Left ventricle myocardium inferior (tissue), 1 donor: ENCODE measurements around the gene PDGFB. TPM values are rescaled to one million over a fixed set of nuclear protein-coding genes. Genes with fewer than 3 reads are reported as not detected.

Experiments used
- DNase-seq: peaks from one replicate; pipeline ENCODE4 v3.0.0-alpha.2; 2020
- H3K27ac ChIP-seq: fragments of 200-600 bp; replicated peaks from 2 replicates; pipeline ENCODE4 v1.8.0; 2021
- H3K27me3 ChIP-seq: fragments of 200-600 bp; 2 replicates; pipeline ENCODE4 v1.8.0; 2021; ENCODE audit warnings: low read depth
- H3K36me3 ChIP-seq: fragments of 200-600 bp; 2 replicates; pipeline ENCODE4 v1.8.0; 2021
- H3K4me1 ChIP-seq: fragments of 200-600 bp; 2 replicates; pipeline ENCODE4 v1.8.0; 2021
- H3K4me3 ChIP-seq: fragments of 200-600 bp; 2 replicates; pipeline ENCODE4 v1.8.0; 2021; ENCODE audit warnings: mild to moderate bottlenecking, moderate library complexity
- H3K9me3 ChIP-seq: fragments of 200-600 bp; replicated peaks from 2 replicates; pipeline ENCODE4 v1.8.0; 2021
- intact Hi-C: fragments of 100-400 bp; cut with micrococcal nuclease; formaldehyde crosslinking; loops from one replicate; pipeline ENCODE4 v1.11.0; 2022
- total RNA-seq: library from RNA; stranded (reverse); fragmentation: NEBNext Ultra II Directional; extraction: Animal tissue kit (Norgen Biotek cat#: 25700); gene quantifications from one replicate; pipeline ENCODE4 v1.2.1, GENCODE V29; 2021
- TF ChIP-seq, protein P1 (sequence below): fragments of 200-600 bp; IDR thresholded peaks from 2 replicates; pipeline ENCODE4 v1.8.0; 2021; ENCODE audit warnings: antibody characterized with exemption, mild to moderate bottlenecking, borderline replicate concordance
- donor health status: DM: no; HTN: yes; CAD: no; lungs with severe emphysema.

PDGFB gene
- total RNA-seq, 1 donor from 2014 or later: 17.2 TPM

DNA sequence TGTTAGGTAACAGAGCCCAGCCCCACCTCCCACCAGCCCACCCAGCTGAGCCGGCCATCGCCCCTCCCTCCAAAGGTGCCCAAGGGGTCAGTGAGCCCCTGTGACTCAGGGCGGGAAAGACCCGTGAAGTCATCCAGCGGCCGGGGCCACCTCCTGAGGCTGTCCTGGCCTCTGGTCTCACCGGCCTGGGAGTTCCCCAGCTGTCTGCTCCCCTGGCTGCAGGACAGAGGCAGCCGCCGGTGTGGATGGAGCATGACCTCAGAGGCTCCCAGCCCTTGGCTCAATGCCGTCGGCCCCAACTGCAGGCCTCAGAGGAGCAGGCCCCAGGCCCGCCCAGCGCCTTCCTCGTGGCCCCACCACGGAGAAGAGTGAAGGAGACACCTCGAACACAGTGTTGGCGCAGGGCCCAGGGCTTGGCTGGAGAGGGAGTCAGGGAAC lies 46.0 kb upstream of the PDGFB start:
- intact Hi-C loops: no loop called here
- Histone ChIP-seq H3K9me3 (no peaks in the 10 kb centered on the region), H3K27ac (peak overlapping the region; percentile 90), H3K4me1 (peaks cover 28% of the 10 kb centered on the region), H3K27me3 (no peaks in the 10 kb centered on the region), H3K4me3 (no peak overlapping the region), H3K36me3 (no peaks in the 10 kb centered on the region)
- DNase-seq: peak; percentile 86
- TF ChIP-seq, protein P1, sequence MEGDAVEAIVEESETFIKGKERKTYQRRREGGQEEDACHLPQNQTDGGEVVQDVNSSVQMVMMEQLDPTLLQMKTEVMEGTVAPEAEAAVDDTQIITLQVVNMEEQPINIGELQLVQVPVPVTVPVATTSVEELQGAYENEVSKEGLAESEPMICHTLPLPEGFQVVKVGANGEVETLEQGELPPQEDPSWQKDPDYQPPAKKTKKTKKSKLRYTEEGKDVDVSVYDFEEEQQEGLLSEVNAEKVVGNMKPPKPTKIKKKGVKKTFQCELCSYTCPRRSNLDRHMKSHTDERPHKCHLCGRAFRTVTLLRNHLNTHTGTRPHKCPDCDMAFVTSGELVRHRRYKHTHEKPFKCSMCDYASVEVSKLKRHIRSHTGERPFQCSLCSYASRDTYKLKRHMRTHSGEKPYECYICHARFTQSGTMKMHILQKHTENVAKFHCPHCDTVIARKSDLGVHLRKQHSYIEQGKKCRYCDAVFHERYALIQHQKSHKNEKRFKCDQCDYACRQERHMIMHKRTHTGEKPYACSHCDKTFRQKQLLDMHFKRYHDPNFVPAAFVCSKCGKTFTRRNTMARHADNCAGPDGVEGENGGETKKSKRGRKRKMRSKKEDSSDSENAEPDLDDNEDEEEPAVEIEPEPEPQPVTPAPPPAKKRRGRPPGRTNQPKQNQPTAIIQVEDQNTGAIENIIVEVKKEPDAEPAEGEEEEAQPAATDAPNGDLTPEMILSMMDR: peak; percentile 46

DNA sequence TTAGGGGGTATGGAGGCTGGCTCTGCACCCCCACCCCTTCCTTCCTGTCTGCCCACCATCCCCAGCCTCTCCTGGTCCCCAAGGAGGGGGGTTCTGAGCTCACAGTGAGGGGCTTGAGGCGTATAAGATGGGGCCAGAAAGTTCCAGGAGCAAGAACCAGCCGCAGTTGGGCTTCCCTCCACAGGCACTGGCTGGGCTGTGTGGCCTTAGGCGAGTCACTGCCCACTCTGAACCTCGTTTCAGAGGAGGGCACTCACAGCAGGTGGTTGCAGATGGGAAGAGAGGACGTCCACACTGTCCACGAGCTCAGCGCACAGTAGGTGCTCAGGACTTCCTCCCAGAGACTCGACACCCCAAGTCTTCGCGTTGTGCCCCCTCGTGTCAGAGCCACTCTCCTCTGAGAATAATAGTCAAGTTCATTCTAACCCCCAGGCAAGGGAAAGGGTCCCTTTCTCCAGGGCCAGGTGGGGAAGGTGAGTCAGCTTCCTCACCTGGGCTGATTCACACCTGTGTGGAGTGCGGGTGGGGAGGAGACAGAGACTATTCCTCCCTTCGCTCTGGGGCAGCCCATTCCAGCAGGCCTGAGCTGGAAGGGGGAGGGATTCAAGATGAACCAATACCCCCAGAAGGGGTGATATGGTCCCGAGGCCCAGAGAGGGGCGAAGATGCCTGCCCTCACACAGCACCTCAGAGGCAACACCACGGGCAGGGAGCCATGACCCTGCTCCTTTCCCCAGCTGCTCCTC lies 45.4 kb upstream of the PDGFB start:
- Histone ChIP-seq H3K27me3 (no peaks in the 10 kb centered on the region), H3K4me3 (no peak overlapping the region), H3K36me3 (no peaks in the 10 kb centered on the region), H3K27ac (peak overlapping the region; percentile 90), H3K9me3 (peaks cover 2% of the 10 kb centered on the region), H3K4me1 (peaks cover 28% of the 10 kb centered on the region)
- TF ChIP-seq, protein P1: no peak
- DNase-seq: no peak
- intact Hi-C loops: no loop called here

DNA sequence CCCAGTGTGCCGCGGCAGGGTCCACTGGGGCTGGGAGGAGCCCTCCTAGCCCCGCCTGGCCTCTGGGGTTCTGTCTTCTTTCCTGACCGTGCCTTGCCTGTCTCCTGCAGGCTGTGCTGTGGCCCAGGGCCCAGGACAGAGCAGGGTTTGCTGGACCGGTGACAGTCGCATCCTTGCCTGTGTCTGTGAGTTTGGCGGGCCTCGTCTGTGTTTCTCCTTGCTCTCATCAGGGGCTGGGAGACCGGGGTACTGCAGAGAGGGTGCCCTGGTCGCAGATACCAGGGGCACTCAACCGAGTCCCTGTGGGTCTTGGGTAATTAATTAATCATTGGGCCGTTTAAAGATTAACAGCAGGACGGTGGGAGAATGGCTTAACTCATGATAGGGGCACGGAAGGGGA lies 44.8 kb upstream of the PDGFB start:
- Histone ChIP-seq H3K27ac (no peak overlapping the region), H3K27me3 (no peaks in the 10 kb centered on the region), H3K4me1 (peaks cover 28% of the 10 kb centered on the region), H3K4me3 (no peak overlapping the region), H3K36me3 (no peaks in the 10 kb centered on the region), H3K9me3 (peaks cover 8% of the 10 kb centered on the region)
- DNase-seq: no peak
- TF ChIP-seq, protein P1: no peak
- intact Hi-C loops: no loop called here

DNA sequence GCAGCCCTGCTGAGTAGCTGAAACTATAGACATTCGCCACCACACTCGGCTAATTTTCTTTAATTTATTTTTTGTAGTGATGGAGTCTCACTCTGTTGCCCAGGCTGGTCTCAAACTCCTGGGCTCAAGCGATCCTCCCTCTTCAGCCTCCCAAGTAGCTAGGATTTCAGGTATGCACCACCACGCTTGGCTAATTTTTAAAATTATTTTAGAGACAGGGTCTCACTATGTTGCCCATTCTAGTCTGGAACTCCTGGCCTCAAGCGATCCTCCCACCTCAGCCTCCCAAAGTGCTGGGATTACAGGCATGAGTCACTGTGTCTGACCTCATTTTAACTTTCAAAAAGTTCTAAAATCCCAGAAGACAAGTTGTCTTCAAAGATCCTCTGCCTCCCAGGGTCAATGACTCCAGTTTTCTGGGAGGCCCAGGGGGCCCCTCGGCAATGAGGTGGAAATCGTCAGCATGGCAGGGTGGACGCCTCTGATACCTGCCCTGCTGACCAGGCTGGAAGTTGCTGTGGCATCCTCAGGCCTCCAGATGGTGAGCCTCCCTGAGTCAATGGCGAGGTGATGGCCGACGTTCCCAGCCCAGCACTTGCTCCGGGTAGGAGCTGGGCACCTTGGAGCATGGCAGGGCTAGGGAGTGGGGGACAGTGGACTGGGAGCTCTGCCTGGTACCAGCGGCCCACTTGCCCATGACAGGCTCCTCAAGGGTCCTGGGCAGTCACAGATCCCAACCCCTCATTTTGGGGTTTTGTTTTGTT lies 43.5 kb upstream of the PDGFB start:
- TF ChIP-seq, protein P1: no peak
- Histone ChIP-seq H3K27ac (no peak overlapping the region), H3K9me3 (peaks cover 12% of the 10 kb centered on the region), H3K36me3 (no peaks in the 10 kb centered on the region), H3K27me3 (no peaks in the 10 kb centered on the region), H3K4me1 (peaks cover 38% of the 10 kb centered on the region), H3K4me3 (no peak overlapping the region)
- intact Hi-C loops: no loop called here
- no peak for DNase-seq

DNA sequence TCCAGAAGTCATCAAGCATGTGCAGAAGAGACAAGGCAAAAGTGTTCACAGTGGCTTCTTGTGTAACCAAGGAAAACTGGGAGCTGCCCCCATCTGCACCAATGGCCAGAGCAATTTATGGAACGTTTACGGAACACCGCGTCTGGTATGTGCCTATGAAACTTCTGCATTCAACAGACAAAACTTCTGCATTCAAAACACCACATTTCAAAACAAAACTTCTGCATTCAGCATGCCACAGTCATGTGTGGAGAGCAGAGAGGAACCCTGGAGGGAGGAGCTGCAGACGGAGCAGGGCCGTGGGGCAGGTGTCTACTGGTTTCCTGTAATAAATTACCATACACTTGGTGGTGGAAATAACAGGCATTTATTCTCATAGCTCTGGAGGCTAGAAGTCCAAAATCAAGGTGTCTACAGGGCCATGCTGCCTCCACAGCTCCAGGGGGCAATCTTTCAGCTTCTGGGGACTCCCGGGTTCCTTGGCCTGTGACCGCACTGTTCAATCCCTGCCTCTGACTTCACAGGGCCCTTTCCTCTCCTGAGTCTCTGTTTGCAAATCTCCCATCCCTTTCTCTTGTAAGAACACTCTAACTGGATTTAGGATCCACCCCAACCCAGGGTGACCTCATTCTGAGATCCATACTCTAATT lies 42.4 kb upstream of the PDGFB start:
- Histone ChIP-seq H3K27ac (peak overlapping the region; percentile 47), H3K4me1 (peaks cover 46% of the 10 kb centered on the region), H3K27me3 (no peaks in the 10 kb centered on the region), H3K36me3 (no peaks in the 10 kb centered on the region), H3K4me3 (no peak overlapping the region), H3K9me3 (peaks cover 12% of the 10 kb centered on the region)
- TF ChIP-seq, protein P1: no peak
- intact Hi-C loops: no loop called here
- no peak for DNase-seq
